HG03460 (cell line): ENCODE measurements around the gene GDF11.
A peak's percentile ranks its signal among the peaks of the same experiment; 100 is the strongest.

ENCODE experiments used
- ATAC-seq: cut with Tn5 transposase; IDR thresholded peaks from one replicate; pipeline ENCODE4 v1.9.1; 2021; ENCODE audit not compliant: unreplicated experiment

The GDF11 gene

GRCh38 chr12:55742719-55743405, at the start of gene GDF11:
Gene GDF11 (plus strand): TSS chr12:55743122. CDS start chr12:55743317, 195 bp downstream.
- peak; percentile 21 for ATAC-seq

GRCh38 chr12:55693323-55694187, 49.4 kb upstream of the GDF11 start:
- ATAC-seq: no peak

GRCh38 chr12:55694188-55694515, 48.8 kb upstream of the GDF11 start:
- ATAC-seq: no peak

- no peak for ATAC-seq
Measured at GRCh38 chr12:55694651-55695050, 48.3 kb upstream of the GDF11 start.

GRCh38 chr12:55695349-55695748, 47.6 kb upstream of the GDF11 start:
- no peak for ATAC-seq

DNA sequence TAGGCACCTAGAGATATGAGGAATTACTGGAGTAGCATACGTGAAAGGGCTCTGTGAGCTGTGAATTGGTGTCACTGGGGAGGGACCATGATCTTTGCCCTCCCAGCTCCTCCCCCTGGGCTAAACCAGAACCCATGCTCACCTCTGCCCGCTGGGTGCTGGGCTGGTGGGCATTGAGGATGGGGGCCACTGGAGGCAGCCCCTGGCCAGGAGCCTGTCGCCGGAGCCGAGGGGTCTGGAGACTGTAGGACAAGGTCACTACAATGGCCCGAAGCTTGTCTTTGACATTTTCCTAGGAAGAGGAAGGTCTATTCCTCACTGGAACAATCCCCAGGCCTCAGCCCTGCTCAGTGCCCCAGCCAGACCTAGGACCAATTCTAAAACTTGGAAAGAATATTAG, 46.8 kb upstream of the GDF11 start:
- ATAC-seq: no peak

DNA sequence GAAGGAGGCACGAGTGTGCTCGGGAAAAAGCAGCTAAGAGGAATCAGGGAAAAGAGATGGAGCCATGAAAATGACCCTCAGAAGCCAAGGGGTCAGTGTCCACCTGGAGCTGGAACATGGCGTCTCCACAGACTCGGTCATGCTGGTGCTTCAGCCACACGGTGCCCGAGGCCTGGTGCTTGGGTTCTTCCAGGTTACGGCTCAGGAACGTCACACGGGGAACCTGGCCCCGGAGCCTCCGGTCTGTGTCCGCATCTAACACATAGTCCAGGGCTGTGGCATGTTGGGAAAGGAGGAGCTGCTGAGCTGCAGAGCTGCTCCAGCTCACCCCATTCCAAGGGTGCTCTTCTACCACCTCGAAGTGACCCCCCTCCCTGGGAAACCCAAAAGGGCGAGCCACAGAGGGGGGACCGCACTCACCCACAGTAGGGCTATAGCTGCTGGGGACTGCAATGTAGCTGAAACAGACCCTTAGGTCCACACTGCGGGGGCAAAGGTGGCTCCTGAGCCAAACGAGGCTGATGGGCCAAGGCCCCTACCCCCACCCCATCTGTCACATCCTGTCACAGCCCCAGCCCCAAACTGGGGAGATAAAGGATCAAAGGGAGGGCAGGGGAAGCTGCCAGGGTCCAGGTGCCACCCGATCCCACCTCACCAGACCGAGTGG, 46.0 kb upstream of the GDF11 start:
- no peak for ATAC-seq

DNA sequence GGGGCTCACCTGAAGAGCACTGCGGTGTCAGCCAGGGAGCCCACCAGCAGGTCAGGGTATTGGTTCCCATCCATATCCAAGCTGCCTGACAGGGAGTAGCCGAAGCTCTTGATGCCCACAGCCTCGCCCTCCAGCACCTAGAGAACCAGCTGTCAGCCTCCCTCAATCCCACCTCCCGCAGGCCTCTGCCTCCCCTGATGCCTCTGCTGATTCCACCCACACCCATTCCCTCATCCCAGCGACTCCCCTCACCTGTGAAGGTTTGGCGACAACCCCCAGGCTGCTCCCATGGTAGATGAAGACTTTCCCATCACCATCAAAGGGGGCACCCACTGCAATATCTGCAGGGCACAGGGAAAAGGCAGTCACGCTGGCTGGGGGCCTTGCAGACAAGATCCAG, 45.2 kb upstream of the GDF11 start:
- no peak for ATAC-seq

- no peak for ATAC-seq
Measured at GRCh38 chr12:55698241-55698955, 44.5 kb upstream of the GDF11 start.

DNA sequence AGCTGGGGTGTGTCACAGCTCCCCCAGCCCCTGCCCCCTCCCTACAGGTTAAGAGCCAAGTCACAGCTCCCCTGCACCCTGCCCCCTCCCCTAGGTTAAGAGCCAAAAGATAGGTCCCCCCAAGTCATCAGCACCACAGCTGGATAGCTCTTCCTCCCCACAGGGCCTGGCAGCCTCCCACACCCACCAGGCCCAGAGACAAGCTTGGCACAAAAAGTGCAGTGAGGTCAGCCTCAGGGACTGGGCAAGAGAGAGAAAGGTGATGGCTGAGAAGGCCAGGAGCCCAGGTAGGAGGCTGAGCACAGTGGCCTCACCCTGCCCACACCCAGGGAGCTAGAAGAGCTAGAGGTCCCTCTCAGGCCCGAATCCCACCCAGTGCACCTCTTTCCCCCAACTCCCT, 44.0 kb upstream of the GDF11 start:
- no peak for ATAC-seq

DNA sequence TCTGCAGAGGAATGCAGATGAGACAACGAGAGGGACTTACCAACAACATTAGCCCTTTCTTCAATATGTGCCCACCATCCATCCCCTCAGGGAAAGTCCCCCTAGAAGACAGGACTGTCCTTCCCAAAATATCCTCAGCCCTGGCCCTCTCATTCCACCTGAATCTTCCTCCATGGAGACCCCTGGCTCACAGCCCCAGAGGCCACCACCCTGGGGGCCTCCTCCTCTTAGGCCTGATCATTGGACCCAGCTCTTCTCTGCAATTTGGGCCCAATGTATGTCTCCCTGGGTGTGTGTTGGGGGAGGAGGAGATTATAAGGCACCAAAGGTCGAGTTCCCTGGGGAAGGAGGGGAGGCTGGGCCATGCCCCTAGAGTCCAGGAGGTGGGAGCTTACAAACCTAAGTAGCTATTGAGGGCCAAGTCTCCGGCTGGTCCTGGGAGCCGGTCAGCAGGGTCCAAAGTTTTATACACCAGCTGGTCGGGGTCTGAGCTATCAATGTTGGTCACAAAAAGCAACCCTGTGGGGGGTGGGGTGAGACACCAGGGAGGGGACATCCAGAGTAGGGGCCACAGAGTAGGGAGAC, 43.4 kb upstream of the GDF11 start:
- ATAC-seq: no peak

DNA sequence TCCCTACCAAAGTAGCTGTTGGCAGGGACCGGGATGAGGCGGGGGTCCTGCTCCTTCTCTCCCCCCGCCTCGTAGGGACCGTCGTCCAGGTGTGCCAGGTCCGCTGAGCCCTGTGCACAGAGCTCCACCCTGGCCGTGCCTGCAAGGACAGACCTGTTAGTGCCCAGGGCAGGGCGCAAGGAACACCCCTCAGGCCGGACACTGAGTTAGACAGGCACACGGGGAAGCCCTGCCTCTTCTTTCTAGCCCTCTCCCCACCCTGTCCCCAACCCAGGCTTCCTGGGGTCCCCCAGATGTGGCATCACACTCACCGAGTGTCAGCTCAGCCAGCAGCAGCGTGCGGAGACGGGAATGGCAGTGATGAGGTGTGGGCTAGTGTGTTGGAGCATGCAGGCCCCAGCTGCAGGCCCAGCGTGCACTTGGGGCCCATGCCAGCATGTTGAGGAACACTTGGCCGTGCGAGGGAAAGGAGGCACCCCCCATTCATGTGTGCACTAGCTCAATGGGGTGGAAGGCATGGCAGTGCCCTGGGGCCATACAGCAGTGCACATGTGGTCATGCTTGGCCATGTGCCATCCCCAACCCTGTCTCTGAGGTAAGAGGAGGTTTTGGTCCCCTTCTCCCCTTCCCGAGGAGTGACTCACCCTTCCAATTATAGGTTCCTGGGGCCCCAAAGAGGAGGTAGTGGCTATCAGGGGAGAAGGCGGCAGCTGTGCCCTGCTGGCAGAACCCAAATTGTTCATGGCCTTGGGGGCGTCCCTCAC, 42.5 kb upstream of the GDF11 start:
- ATAC-seq: no peak

DNA sequence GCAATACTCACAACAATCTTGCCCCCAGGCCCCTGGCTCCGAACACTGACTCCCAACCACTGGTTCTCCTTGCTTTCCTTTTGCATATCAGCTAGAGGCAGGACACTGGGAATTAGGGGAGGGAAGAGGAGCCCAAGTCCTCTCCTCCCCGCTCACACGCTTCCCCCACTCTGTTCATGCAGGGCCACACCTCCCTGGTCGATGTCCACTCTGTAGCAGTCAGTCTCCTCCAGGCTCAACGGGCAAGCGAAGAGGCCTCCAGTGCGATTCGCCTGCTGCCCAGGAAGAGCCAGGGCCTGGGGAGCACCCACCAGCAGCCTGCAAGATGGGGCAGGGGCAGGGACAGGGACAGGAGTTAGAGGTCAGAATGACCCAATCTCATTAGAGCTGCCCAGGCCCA, 40.1 kb upstream of the GDF11 start:
- no peak for ATAC-seq

GRCh38 chr12:55703288-55703687, 39.6 kb upstream of the GDF11 start:
- no peak for ATAC-seq

DNA sequence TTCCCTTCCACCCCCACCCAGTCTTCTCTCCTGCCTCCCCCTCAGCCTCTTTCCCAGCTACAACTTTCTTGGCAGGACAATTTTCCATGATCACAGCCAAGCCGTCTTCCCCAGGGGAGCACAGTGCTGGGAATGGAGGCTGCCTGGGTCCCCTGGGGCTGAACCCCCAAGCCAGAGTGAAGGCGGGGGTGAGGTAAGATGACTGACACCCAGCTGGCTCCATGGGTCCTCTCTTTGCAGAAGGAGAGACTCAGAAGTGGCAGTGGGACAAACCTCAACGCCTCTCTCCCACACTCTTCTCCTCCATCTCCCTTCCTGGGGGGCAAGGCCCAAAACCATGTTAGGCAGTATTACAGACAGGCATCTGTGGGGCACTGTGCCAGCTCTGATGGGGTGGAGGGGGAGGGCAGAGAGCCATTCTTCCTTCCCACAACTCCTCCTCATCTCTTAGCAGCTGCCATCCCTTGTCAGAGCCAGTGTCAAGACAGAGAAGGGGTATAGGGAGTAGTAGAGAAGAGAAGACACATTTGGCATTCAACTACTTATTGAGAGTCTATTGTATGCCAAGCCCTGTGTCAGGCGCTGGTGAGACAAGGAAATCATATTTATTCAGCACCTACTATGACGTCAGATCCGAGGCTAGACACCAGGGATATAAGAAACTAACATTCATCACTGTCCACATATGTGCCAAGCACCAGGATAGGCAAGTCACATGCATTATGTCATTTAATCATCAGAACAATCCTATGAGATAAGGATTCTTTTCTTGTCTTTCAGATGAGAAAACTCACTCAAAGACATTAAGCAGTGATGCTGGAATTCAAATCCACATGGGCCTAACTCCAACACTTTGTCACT, 38.8 kb upstream of the GDF11 start:
- ATAC-seq: no peak

DNA sequence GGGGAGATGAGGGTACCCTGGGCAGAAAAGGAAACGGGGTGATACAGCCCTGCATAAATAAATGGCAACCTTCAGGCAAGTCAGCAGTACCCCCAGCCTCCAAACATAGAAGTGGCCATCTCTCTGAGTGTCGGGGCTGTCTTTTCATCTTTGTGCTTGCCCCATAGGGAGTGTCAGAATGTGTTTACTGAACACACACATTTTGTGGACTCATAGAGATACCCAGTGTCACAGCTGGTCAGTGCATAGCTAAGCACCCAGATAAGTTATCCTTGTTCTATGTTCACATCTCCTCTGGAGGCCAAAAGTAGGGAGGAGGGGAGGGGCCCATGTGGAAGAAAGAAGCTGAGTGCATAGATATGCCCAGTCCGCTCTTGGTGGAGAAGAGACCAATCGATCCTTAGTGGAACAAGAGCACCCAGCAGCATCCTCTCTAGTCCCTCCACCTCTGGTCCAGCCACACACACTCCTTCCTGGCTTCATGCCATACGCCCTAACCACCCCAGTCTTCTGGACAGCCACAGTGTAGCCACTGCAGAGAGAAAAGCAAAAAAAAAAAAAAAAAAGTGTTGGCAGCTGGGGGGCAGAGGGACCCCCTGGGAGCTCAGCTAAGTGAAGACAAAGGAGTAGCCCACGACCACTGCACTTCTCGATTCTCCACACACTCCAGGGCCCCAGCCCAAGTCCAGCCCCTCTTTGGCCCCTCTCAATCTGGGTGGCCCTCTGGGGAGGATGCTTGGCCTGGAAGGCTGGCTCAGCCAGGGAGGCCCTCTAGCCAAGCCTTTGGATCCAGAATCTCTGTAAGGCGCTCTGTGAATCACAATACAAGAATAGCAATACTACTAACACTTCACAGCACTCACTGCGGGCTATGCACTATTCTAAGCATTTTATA, 37.9 kb upstream of the GDF11 start:
- ATAC-seq: no peak

GRCh38 chr12:55705782-55706402, 37.0 kb upstream of the GDF11 start:
- ATAC-seq: no peak
